Kidney epithelial cell (primary cell): Measurements from ENCODE around the gene CNN3. TPM values are rescaled to one million over a fixed set of nuclear protein-coding genes. Genes with fewer than 3 reads are reported as not detected.
"Not testable (repeated sequence)": the region's sequence is repeated elsewhere in the genome, so short reads cannot be mapped to it uniquely, and the experiment has no call there.

ENCODE experiments used
- DNase-seq: peaks from one replicate; pipeline ENCODE4 v3.0.0-alpha.2; 2010; ENCODE audit warnings: low read depth
- H3K27me3 ChIP-seq: 2 replicates; pipeline ENCODE4 v1.6.0; 2011; ENCODE audit warnings: low read length; ENCODE audit not compliant: control insufficient read depth, insufficient read depth
- H3K36me3 ChIP-seq: 2 replicates; pipeline ENCODE4 v1.5.1; 2011; ENCODE audit warnings: low read length; ENCODE audit not compliant: control insufficient read depth, insufficient read depth
- H3K4me3 ChIP-seq: 2 replicates; pipeline ENCODE4 v1.5.1; 2011; ENCODE audit warnings: low read depth, mild to moderate bottlenecking, control low read depth, low read length
- total RNA-seq: library from RNA; depleted of rRNA; stranded (reverse); fragments of >200 nt; gene quantifications from 2 replicates; pipeline ENCODE4 v1.2.3, GENCODE V29; 2015
- TF ChIP-seq, protein P1 (sequence below): IDR thresholded peaks from 2 replicates; pipeline ENCODE4 v1.5.1; 2011; ENCODE audit warnings: mild to moderate bottlenecking, moderate library complexity, low read length, control low read depth, inconsistent platforms; ENCODE audit not compliant: insufficient read depth, poor library complexity, severe bottlenecking

The CNN3 gene
- total RNA-seq, 1 donor from 2014 or later = 223 TPM

DNA sequence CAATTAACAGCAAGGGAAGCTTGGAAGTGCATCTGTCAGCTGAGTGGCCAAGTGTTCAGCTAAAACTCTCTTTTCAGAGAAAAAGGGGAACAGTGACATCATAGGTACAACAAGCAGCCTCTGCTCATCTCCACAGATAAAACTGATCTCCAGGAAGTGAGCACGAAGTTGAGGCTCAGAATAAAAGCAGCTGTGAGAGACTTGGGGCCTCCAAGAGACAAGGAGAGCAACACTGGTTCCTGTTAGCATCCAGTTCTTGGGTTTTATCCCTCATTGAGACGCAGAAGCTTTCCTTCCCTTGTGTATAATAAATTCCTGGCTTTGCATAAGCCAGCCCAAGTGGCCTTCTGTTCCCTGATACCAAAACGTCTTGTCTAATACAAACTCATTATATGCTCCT lies 20.0 kb upstream of the CNN3 start:
- Histone ChIP-seq H3K4me3 (no peak overlapping the region), H3K36me3 (no peaks in the 10 kb centered on the region), H3K27me3 (no peaks in the 10 kb centered on the region)
- no peak for DNase-seq
- TF ChIP-seq, protein P1, sequence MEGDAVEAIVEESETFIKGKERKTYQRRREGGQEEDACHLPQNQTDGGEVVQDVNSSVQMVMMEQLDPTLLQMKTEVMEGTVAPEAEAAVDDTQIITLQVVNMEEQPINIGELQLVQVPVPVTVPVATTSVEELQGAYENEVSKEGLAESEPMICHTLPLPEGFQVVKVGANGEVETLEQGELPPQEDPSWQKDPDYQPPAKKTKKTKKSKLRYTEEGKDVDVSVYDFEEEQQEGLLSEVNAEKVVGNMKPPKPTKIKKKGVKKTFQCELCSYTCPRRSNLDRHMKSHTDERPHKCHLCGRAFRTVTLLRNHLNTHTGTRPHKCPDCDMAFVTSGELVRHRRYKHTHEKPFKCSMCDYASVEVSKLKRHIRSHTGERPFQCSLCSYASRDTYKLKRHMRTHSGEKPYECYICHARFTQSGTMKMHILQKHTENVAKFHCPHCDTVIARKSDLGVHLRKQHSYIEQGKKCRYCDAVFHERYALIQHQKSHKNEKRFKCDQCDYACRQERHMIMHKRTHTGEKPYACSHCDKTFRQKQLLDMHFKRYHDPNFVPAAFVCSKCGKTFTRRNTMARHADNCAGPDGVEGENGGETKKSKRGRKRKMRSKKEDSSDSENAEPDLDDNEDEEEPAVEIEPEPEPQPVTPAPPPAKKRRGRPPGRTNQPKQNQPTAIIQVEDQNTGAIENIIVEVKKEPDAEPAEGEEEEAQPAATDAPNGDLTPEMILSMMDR = no peak

DNA sequence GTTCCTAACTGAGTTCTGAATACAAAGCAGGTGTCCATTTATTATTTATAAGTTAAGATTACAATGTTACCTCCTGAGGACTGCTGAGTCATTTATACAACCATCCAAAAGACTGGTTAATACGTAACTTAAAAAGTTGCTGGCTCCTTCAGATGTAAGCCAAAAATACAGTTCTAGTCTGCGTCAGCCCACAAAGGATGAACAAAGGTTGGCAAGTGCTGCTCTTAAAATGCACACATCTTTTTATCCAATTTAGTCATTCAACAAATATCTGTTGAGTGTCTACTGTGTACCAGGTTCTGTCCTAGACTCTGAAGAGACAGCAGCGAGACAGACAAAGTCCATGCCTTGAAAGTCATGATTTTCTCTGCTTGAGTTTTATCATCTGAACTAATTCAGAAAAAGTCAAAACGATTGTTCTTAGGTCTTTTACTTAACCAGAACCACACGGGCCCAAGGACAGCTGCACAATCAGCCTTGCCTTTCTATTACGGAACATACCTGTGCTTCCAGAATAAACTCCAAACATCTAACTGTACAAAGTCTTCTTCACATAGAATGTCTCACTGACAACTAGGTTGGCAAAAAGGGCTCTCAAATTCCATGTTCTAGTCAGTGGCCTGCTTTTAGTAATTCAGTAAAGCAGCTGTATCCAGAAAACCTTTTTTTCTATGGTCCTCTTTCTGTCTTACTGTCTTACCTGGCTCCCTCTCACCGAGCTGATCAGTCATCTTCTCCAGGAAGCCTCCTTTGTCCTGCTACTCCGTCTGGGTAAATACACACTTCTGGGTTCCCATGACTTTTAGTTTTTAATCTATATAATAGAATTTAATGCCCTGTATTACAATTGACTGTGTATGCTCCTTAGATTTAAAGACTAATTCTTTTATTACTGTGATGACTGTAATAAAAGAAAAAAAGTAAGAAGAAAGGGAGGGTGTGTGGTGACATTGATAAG lies 15.5 kb upstream of the CNN3 start:
- H3K36me3 ChIP-seq = no peaks in the 10 kb centered on the region
- TF ChIP-seq, protein P1 = no peak
- no peak overlapping the region for H3K4me3 ChIP-seq
- DNase-seq = peak; percentile 74
- H3K27me3 ChIP-seq = no peaks in the 10 kb centered on the region

GRCh38 chr1:94941480-94941879 lies 14.6 kb upstream of the CNN3 start:
- not testable (repeated sequence) for H3K4me3 ChIP-seq, H3K27me3 ChIP-seq, H3K36me3 ChIP-seq, DNase-seq

DNA sequence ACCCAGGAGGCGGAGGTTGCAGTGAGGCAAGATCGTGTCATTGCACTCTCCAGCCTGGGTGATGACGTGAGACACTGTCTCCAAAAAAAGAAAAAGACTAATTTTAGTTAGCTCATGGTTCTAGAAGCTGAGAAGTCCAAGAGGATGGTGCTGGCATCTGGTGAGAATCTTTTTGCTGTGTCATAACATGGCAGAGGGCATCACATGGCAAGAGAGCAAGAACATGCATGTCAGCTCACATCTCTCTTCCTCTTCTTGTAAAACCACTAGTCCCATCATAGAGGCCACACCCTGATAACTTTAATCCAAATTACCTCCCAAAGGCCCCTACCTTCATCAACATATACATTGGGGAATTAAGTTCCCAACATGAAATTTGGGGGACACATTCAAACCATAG lies 13.8 kb upstream of the CNN3 start:
- DNase-seq = no peak
- no peak overlapping the region for H3K4me3 ChIP-seq
- H3K36me3 ChIP-seq = no peaks in the 10 kb centered on the region
- H3K27me3 ChIP-seq = no peaks in the 10 kb centered on the region
- TF ChIP-seq, protein P1 = no peak

DNA sequence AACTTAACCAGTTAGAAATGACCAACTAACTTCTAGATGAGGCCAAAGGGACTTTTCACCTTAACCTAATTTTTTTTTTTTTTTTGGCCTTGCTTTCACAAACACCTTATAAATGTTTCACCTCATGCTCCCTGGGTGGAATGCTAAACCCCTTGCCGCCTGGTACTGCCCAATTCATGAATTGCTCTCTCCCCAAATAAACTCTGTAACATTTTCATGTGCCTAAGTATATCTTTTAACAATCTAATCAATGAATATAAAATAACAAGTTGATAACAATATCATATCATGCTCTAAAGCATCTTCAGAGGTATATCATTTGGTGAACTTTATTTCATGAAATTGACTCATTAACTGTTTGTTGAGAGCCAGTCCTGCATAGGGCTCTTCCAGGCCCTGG lies 10.9 kb upstream of the CNN3 start:
- Histone ChIP-seq H3K27me3 (no peaks in the 10 kb centered on the region), H3K4me3 (no peak overlapping the region), H3K36me3 (peaks cover 1% of the 10 kb centered on the region)
- TF ChIP-seq, protein P1 = no peak
- no peak for DNase-seq

GRCh38 chr1:94936861-94937620 lies 10.1 kb upstream of the CNN3 start:
- DNase-seq = no peak
- no peaks in the 10 kb centered on the region for H3K27me3 ChIP-seq
- peaks cover 1% of the 10 kb centered on the region for H3K36me3 ChIP-seq
- no peak overlapping the region for H3K4me3 ChIP-seq
- TF ChIP-seq, protein P1 = no peak
